GM21737 (cell line): ENCODE data around the gene WDR72.

Experiments
- ATAC-seq: cut with Tn5 transposase; IDR thresholded peaks from one replicate; pipeline ENCODE4 v1.9.1; 2021; ENCODE audit warnings: mild to moderate bottlenecking, moderate library complexity; ENCODE audit not compliant: unreplicated experiment

WDR72 gene

DNA sequence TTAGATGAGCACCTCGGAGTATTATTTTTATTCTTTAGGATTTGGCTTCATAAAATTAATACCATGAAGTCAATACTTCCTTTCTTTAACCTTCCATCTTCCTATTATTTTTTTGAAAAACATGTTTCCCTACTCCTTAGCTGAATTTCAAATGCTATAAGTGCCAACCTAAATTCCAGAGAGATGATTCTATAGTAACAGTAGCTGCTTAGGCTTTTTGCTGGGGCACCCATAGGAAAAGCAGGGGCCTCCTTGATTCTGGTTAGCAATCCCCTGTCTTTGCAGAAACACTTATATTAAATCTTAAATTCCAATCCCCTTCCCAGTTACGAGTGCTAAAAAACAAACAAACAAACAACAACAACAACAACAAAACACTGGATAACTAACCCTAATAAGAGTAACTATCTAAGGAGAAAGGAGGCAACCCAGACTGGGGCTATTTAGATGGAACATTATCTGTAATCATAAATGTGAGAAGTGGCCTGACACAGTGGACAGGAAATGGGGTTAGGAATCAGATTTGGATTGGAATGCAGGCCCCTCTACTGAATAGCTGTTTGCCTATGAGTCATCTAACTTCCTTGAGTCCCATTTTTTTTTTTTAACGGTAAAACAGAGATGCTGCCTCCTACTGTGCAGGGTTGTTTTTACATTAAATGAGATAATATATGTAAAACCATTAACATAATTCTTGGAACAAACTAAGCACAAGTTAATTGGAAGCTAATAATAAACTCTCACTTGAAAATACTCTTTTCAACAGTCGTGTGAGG, 148.1 kb downstream of the WDR72 start:
- ATAC-seq, result no peak

- ATAC-seq, result no peak
Measured at GRCh38 chr15:53591041-53591440, 168.4 kb downstream of the WDR72 start.

GRCh38 chr15:53590380-53590779, 169.1 kb downstream of the WDR72 start:
- no peak for ATAC-seq

DNA sequence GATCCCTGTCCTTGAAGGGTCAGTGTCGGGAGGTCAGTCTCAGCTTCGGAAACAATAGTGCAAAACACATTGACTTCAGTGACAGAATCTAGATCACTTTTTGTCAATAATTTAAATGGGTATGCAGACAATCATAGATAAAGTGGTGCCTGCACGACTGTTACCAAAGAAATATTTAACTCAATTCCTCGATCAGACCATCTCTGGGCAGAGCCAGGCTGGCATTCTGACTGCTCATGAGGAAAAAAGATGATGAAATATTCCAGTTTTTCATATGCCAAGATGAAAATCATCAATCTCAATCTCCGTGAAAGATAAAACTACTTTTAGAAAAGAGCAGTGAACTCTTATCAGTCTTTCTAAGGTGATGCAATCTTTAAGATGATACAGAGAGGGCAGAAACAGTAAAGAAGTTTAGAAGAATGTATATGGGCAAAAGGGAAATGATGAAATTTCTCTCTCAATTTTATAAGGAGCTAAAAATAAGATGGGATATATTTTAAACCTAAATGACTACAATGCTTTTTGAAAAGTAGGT, 169.9 kb downstream of the WDR72 start:
- no peak for ATAC-seq

GRCh38 chr15:53588773-53589172, 170.7 kb downstream of the WDR72 start:
- ATAC-seq, result no peak

DNA sequence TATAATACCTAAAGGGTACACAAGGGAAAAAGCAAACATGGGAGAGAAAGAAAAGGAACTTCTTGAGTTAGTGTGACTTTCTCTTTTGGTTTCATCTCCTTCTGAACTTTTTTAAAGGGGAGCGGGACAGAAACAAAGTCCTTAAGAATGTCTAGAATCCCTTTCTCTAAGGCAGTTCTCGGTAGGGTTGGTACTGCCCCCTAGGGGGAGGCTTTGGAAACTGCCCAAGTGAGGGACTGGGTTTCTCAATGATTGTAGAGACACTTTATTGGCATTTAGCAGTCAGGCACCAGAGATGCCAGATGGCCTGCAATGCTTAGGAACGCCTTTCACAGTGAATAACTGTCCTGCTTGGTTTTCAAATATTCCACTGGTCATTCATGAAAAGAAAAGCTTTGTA, 172.7 kb downstream of the WDR72 start:
- no peak for ATAC-seq

GRCh38 chr15:53581513-53581912, 177.9 kb downstream of the WDR72 start:
- ATAC-seq, result no peak

GRCh38 chr15:53580366-53580765, 179.1 kb downstream of the WDR72 start:
- ATAC-seq, result no peak

DNA sequence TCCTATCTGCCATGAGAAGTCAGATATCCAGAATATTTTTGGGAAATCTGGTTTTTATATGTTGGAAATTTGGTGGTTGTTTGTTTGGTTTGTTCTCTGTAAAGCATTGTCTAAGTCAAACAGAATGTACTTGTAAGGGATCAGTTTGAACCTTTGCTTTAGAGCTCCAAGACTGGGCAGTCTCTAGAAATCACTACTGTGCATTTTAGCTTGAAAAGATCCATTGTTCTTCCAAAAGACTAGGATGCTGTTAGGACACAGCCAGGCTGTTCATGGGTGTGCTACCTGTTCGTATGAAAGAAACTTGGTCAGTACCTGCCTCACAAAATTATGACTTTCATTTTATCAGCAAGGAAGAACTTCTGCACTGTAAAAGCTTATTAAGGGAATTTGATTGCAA, 182.6 kb downstream of the WDR72 start:
- no peak for ATAC-seq

GRCh38 chr15:53573091-53573490, 186.4 kb downstream of the WDR72 start:
- no peak for ATAC-seq

DNA sequence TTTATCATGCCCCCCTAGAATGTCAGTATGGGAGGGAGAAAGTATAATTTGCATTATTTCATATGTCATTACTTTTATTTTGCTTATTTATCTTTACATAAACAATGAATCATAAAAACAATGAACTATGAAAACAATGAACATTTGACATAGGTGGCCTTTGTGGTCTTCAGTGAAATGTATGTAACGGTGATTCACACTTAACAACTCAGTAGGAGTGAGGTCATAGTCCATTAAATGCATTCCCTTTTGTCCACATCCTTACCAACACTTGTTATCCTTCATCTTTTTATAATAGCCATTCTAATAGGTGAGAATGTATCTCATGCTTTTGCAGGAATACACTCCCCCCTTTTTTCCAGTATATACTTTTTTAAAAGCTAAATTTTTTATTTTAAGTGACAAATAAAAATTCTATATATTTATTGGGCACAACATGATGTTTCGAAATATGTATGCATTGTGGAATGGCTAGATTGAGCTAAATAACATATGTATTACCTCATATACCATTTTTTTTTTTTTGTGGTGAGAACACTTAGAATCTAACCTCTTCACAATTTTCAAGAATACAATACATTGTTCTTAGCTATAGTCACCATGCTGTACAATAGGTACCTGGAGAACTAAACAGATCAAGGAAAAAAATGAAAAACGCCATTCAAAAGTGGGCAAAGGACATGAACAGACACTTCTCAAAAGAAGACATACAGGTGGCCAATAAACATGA, 189.5 kb downstream of the WDR72 start:
- ATAC-seq, result no peak

DNA sequence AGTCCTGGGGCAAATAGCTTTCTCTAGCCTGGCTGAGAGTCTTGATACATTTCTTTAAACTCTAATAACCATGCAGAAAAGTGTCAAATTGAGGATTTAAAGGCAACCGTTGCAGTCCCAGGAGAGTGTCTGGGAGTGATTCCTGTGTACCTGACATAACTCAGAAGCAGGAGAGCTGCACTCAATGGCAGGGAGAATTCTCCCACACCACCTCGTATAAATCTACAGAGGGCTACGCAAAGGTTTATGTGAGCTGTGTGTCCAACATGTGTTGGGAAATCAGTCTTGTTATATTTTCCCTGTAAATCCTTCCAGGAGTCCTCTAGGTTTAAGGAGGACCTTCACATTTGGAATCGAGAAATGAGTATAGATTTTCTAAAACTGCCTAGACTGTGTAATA, 192.6 kb downstream of the WDR72 start:
- ATAC-seq, result no peak

- no peak for ATAC-seq
Measured at GRCh38 chr15:53565721-53566120, 193.7 kb downstream of the WDR72 start.

GRCh38 chr15:53564647-53565046, 194.8 kb downstream of the WDR72 start:
- no peak for ATAC-seq

DNA sequence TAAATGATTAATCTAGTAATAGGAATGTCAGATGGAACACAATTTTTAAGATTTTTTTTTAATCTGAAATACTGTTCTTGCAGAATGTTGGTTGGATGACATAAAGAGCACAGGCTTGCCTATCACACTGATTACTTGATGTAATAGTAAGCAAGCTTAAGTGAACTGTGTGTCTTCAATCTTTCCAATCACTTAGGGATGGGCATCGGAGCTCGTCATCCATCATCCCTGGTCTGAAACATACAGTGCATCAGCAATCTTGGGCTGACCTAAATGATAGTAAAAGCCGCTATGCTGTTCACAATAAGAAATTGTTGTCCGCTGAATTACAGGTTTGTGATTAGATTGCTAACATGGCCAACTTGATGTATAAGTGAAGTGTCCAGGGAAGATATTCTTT, 195.8 kb downstream of the WDR72 start:
- ATAC-seq, result no peak

- no peak for ATAC-seq
Measured at GRCh38 chr15:53559364-53560277, 199.8 kb downstream of the WDR72 start.

GRCh38 chr15:53558384-53558783, 201.1 kb downstream of the WDR72 start:
- ATAC-seq, result no peak

- ATAC-seq, result no peak
Measured at GRCh38 chr15:53555226-53555625, 204.2 kb downstream of the WDR72 start.

GRCh38 chr15:53549697-53550305, 209.7 kb downstream of the WDR72 start:
- no peak for ATAC-seq

DNA sequence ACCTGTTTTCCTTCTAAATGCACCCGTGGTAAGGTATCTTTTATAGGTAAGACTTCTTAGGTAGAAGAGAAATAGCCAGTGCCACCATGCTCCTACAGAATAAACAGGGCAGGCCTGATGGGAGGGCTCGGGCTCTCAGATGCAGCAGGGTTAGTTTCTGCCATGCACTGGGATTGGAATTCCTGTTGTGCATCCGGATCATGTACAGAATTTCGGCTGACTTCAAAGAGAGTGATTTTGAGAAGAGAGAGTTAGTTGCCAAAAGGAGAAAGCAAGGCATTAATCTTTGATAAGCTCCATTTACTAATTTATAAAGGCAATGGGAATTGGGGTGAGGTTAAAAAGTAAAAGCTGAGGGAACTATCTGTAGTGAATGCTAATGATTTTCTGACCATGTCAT, 211.2 kb downstream of the WDR72 start:
- no peak for ATAC-seq
